Measurements from ENCODE around the gene CLSTN2. TPM values are rescaled to one million over a fixed set of nuclear protein-coding genes. Genes with fewer than 3 reads are reported as not detected.

CLSTN2 gene
- total and polyA plus RNA-seq, 2 experiments from 2014 or later: 23.0 to 27.0 TPM

DNA sequence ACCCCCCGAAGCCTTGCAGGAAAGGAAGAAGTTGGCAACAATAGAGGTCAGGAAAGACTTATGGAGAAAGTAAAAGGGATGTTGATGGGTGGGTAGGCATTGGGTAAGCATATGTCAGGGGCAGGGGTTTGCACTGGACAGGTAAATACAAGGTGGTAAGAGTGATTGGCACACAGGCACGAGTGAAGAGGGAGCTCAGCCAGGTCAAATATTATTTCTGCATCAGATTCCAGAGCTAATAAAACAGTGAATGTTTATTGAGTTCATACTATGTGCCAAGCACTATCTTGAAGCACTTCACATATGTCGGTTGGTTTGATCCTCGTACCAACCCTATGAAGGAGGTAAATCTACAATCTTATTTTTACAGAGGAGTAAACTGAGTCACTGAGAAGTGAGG is 6.6 kb downstream of the CLSTN2 start:
- Histone ChIP-seq H3K27ac (no peak overlapping the region), H3K4me1 (ENCODE audit: insufficient read depth) (peaks cover 3% of the 10 kb centered on the region), H3K9me3 (ENCODE audit: low read depth) (no peaks in the 10 kb centered on the region), H4K20me1 (ENCODE audit: insufficient read depth, poor library complexity, severe bottlenecking) (no peaks in the 10 kb centered on the region), H3K79me2 (no peaks in the 10 kb centered on the region), H3K9me2 (replicated peaks; ENCODE audit: insufficient read depth) (no peaks in the 10 kb centered on the region), H3K36me3 (replicated peaks; ENCODE audit: insufficient read depth, low read depth) (no peaks in the 10 kb centered on the region), H2AFZ (no peak overlapping the region), H3K4me2 (no peak overlapping the region), H3K27me3 (peaks cover 7% of the 10 kb centered on the region), H3K4me3 (no peak overlapping the region)
- 92% methylated on average over 4 of the region's 4 CpGs for WGBS (ENCODE audit: low lambda C conversion rate, missing lambda C conversion rate)
- TF ChIP-seq EZH2 (IDR thresholded peaks at IDR 0.05; ENCODE audit: borderline replicate concordance) (no peak), EZH2phosphoT487 (IDR thresholded peaks at IDR 0.05; ENCODE audit: low read depth, severe bottlenecking, unreplicated experiment) (no peak)
- TF ChIP-seq, protein P1, sequence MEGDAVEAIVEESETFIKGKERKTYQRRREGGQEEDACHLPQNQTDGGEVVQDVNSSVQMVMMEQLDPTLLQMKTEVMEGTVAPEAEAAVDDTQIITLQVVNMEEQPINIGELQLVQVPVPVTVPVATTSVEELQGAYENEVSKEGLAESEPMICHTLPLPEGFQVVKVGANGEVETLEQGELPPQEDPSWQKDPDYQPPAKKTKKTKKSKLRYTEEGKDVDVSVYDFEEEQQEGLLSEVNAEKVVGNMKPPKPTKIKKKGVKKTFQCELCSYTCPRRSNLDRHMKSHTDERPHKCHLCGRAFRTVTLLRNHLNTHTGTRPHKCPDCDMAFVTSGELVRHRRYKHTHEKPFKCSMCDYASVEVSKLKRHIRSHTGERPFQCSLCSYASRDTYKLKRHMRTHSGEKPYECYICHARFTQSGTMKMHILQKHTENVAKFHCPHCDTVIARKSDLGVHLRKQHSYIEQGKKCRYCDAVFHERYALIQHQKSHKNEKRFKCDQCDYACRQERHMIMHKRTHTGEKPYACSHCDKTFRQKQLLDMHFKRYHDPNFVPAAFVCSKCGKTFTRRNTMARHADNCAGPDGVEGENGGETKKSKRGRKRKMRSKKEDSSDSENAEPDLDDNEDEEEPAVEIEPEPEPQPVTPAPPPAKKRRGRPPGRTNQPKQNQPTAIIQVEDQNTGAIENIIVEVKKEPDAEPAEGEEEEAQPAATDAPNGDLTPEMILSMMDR (IDR thresholded peaks at IDR 0.05; ENCODE audit: poor library complexity): no peak
- no peak for DNase-seq (ENCODE audit: low spot score)

DNA sequence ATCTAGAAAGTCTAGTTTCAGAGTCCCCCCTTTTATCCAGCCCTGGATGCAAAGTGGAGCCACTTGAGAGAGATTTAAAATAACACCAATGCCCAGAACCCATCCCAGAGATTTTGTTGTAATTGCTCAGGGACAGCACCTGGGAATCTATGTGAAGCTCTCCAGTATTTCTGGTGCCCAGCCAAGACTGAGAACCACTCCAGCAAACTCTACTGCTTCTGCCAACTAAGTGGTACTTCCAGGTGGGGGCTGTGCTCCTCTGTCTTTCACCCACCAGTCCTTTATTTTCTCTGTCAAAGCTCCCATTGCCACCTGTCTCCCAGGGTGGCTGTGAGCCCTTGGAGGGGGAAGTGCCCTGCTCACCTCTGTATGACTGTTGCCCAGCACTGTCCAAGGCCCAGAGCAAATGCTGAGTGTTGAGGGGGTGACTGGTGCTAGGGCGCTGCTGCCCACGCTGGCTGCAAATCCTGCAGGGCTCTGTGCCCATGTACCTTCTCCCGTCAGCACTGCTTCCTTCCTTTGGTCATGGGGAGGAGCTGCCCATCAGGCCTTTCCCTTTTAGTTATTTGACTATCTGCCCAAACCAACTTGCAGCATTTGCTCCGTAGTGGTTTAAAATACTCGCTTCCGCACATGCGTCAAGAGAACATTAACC is 9.4 kb downstream of the CLSTN2 start:
- Histone ChIP-seq H3K36me3 (replicated peaks; ENCODE audit: insufficient read depth, low read depth) (no peaks in the 10 kb centered on the region), H2AFZ (no peak overlapping the region), H3K4me3 (no peak overlapping the region), H4K20me1 (ENCODE audit: insufficient read depth, poor library complexity, severe bottlenecking) (no peaks in the 10 kb centered on the region), H3K4me2 (no peak overlapping the region), H3K27ac (no peak overlapping the region), H3K9me3 (ENCODE audit: low read depth) (no peaks in the 10 kb centered on the region), H3K4me1 (ENCODE audit: insufficient read depth) (peaks cover 3% of the 10 kb centered on the region), H3K27me3 (no peaks in the 10 kb centered on the region), H3K9me2 (replicated peaks; ENCODE audit: insufficient read depth) (no peaks in the 10 kb centered on the region), H3K79me2 (no peaks in the 10 kb centered on the region)
- WGBS (ENCODE audit: low lambda C conversion rate, missing lambda C conversion rate): 92% methylated on average over 7 of the region's 7 CpGs
- no peak for TF ChIP-seq EZH2 (IDR thresholded peaks at IDR 0.05; ENCODE audit: borderline replicate concordance)
- TF ChIP-seq, protein P1 (IDR thresholded peaks at IDR 0.05; ENCODE audit: poor library complexity): no peak
- no peak for TF ChIP-seq EZH2phosphoT487 (IDR thresholded peaks at IDR 0.05; ENCODE audit: low read depth, severe bottlenecking, unreplicated experiment)
- no peak for DNase-seq (ENCODE audit: low spot score)

DNA sequence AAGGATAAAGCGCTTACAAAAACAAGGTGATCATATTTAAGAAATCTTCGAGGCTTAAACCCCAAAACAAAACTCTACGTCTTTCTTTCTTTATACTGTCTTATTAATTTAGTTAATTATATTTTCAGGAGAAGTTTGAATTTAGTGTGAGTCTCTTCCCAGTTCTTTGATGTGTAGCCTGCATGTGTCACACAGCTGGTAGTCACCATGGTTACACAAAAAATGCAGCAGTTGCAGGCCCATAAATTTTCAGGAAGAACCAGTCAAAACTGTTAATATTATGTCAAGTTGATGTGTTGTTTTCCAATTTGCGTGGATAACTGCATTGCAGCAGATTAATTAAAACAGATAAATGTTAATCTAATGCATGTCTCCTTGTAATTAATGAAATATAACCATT is 10.4 kb downstream of the CLSTN2 start:
- Histone ChIP-seq H3K27me3 (no peaks in the 10 kb centered on the region), H3K36me3 (replicated peaks; ENCODE audit: insufficient read depth, low read depth) (no peaks in the 10 kb centered on the region), H2AFZ (no peak overlapping the region), H3K79me2 (no peaks in the 10 kb centered on the region), H3K9me2 (replicated peaks; ENCODE audit: insufficient read depth) (no peaks in the 10 kb centered on the region), H3K4me2 (no peak overlapping the region), H3K27ac (no peak overlapping the region), H3K9me3 (ENCODE audit: low read depth) (no peaks in the 10 kb centered on the region), H4K20me1 (ENCODE audit: insufficient read depth, poor library complexity, severe bottlenecking) (no peaks in the 10 kb centered on the region), H3K4me1 (ENCODE audit: insufficient read depth) (peaks cover 2% of the 10 kb centered on the region), H3K4me3 (no peak overlapping the region)
- DNase-seq (ENCODE audit: low spot score): no peak
- 84% methylated on average over 4 of the region's 4 CpGs for WGBS (ENCODE audit: low lambda C conversion rate, missing lambda C conversion rate)
- no peak for TF ChIP-seq EZH2 (IDR thresholded peaks at IDR 0.05; ENCODE audit: borderline replicate concordance)
- TF ChIP-seq, protein P1 (IDR thresholded peaks at IDR 0.05; ENCODE audit: poor library complexity): no peak
- no peak for TF ChIP-seq EZH2phosphoT487 (IDR thresholded peaks at IDR 0.05; ENCODE audit: low read depth, severe bottlenecking, unreplicated experiment)

Measured in hepatocyte (in vitro differentiated cells).